K562 (cell line): ENCODE measurements around the gene ADAMTS7. TPM values are rescaled to one million over a fixed set of nuclear protein-coding genes. Genes with fewer than 3 reads are reported as not detected.

Source experiments
- EP300 ChIP-seq: IDR thresholded peaks from 2 replicates; pipeline ENCODE4 v1.6.1; 2012; ENCODE audit warnings: low read length, improper control_type of control experiment
- ETS2 ChIP-seq: IDR thresholded peaks from 2 replicates; pipeline ENCODE4 v1.6.1; 2016; ENCODE audit warnings: borderline replicate concordance, missing genetic modification characterization, mild to moderate bottlenecking, moderate library complexity, missing compliant biosample characterization; ENCODE audit not compliant: poor library complexity, severe bottlenecking
- HNRNPH1 ChIP-seq: fragments of 200-400 bp; formaldehyde crosslinking; optimal IDR thresholded peaks from 2 replicates; pipeline ENCODE3; 2017; ENCODE audit warnings: low read depth, mild to moderate bottlenecking, low read length, moderate library complexity
- POLR3G ChIP-seq: IDR thresholded peaks from 2 replicates; pipeline ENCODE4 v1.6.1; 2011; ENCODE audit not compliant: insufficient read length, insufficient replicate concordance; ENCODE audit errors: extremely low read depth
- PRPF4 ChIP-seq: fragments of 200-400 bp; formaldehyde crosslinking; IDR thresholded peaks from one replicate; pipeline ENCODE4 v1.6.1; 2017; ENCODE audit warnings: low read length, low read depth, mild to moderate bottlenecking; ENCODE audit not compliant: insufficient read depth, poor library complexity, severe bottlenecking
- SP2 ChIP-seq: IDR thresholded peaks from 2 replicates; pipeline ENCODE4 v1.6.1; 2011; ENCODE audit warnings: mild to moderate bottlenecking, low read depth, low read length, moderate library complexity; ENCODE audit not compliant: poor library complexity, severe bottlenecking; ENCODE audit errors: extremely low read depth
- U2AF2 ChIP-seq: fragments of 200-400 bp; formaldehyde crosslinking; optimal IDR thresholded peaks from 2 replicates; pipeline ENCODE3; 2017; ENCODE audit warnings: low read depth, mild to moderate bottlenecking, low read length
- UBTF ChIP-seq, 2 experiments: IDR thresholded peaks; 2 replicates each; pipeline ENCODE4 v1.6.1; 2012; ENCODE audit warnings: improper control_type of control experiment in 2 of 2, low read depth in 2 of 2, low read length in 2 of 2, borderline replicate concordance in 1 of 2
- polyA plus RNA-seq, 8 experiments: library from polyadenylated mRNA; depleted of rRNA in 4 of 8; stranded (reverse) in 5 of 8; unstranded in 3 of 8; fragments of >200 nt; fragmentation: Nextera tagmentation in 2 of 8; fragmentation: Illumina TruSeq in 1 of 8; extraction: Ambion mirVana in 2 of 8; extraction: Trizol in 1 of 8; gene quantifications; 2 replicates each; pipeline versions ENCODE4 v1.2.1 to v1.2.3, GENCODE V29; 2011 to 2014; ENCODE audit warnings: inconsistent platforms in 1 of 8, missing spikeins in 1 of 8
- total RNA-seq, 7 experiments: library from RNA; depleted of rRNA in 6 of 7; stranded (reverse); fragments of >200 nt in 6 of 7; fragmentation: Illumina TruSeq in 2 of 7; extraction: Trizol in 2 of 7; gene quantifications; 2 replicates each; pipeline versions ENCODE4 v1.2.1 to v1.2.3, GENCODE V29; 2011 to 2021; ENCODE audit warnings: low replicate concordance in 1 of 7
- TF ChIP-seq, protein P1 (sequence below): fragments of 250-450 bp; sonication (Bioruptor Pico); IDR thresholded peaks from 2 replicates; pipeline ENCODE4 v1.4.0; 2020
- TF ChIP-seq, protein P2 (sequence below): fragments of 450-650 bp; formaldehyde crosslinking; IDR thresholded peaks from 2 replicates; pipeline ENCODE4 v1.4.0; 2022; ENCODE audit warnings: missing genetic modification characterization
- TF ChIP-seq, protein P3 (sequence below): fragments of 450-650 bp; IDR thresholded peaks from 2 replicates; pipeline ENCODE4 v1.6.1; 2017; ENCODE audit warnings: antibody characterized with exemption, mild to moderate bottlenecking

Gene ADAMTS7
- total and polyA plus RNA-seq, 9 of the 15 experiments (the other 6 are each of a cell fraction or from before 2014, with no cell fraction given): 0.05 to 0.07 TPM; not detected in 7

DNA sequence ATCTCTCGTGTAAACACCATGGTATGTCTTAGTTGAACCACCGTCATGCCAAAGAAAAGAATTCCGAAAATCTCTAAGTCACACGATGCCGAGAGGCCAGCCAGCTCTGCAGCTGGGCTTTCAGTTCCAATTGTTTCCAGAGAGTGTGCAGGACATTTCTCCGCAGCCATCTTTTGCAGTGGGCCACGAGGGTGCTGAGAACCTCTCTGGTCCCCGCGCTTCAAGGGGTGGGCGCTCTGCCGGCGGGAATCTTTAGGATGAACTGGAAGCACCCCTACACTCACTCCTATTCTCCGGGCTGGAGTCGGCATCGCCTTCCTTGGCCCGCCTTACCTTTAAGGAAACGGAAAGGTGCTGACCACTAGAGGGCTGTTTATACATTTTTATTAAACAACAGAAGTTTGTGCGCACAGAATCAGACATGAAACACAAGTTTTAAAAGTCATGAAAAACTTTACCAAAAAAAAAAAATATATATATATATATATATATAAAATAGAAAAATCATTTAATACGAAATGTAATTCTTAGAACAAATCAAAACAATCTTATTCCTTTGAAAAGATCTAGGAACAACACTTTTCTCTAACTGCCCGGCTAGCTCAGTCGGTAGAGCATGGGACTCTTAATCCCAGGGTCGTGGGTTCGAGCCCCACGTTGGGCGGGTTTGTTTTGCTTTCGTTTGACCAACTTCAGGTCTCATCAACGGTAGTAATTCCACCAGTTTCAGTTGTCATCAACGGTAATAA lies 48.9 kb upstream of the ADAMTS7 start (continued):
- TF ChIP-seq, protein P1, sequence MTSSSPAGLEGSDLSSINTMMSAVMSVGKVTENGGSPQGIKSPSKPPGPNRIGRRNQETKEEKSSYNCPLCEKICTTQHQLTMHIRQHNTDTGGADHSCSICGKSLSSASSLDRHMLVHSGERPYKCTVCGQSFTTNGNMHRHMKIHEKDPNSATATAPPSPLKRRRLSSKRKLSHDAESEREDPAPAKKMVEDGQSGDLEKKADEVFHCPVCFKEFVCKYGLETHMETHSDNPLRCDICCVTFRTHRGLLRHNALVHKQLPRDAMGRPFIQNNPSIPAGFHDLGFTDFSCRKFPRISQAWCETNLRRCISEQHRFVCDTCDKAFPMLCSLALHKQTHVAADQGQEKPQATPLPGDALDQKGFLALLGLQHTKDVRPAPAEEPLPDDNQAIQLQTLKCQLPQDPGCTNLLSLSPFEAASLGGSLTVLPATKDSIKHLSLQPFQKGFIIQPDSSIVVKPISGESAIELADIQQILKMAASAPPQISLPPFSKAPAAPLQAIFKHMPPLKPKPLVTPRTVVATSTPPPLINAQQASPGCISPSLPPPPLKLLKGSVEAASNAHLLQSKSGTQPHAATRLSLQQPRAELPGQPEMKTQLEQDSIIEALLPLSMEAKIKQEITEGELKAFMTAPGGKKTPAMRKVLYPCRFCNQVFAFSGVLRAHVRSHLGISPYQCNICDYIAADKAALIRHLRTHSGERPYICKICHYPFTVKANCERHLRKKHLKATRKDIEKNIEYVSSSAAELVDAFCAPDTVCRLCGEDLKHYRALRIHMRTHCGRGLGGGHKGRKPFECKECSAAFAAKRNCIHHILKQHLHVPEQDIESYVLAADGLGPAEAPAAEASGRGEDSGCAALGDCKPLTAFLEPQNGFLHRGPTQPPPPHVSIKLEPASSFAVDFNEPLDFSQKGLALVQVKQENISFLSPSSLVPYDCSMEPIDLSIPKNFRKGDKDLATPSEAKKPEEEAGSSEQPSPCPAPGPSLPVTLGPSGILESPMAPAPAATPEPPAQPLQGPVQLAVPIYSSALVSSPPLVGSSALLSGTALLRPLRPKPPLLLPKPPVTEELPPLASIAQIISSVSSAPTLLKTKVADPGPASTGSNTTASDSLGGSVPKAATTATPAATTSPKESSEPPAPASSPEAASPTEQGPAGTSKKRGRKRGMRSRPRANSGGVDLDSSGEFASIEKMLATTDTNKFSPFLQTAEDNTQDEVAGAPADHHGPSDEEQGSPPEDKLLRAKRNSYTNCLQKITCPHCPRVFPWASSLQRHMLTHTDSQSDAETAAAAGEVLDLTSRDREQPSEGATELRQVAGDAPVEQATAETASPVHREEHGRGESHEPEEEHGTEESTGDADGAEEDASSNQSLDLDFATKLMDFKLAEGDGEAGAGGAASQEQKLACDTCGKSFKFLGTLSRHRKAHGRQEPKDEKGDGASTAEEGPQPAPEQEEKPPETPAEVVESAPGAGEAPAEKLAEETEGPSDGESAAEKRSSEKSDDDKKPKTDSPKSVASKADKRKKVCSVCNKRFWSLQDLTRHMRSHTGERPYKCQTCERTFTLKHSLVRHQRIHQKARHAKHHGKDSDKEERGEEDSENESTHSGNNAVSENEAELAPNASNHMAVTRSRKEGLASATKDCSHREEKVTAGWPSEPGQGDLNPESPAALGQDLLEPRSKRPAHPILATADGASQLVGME (CRISPR knock-in tag): no peak
- TF ChIP-seq SP2: no peak
- no peak for TF ChIP-seq HNRNPH1
- TF ChIP-seq ETS2 (tag): no peak
- TF ChIP-seq, protein P2, sequence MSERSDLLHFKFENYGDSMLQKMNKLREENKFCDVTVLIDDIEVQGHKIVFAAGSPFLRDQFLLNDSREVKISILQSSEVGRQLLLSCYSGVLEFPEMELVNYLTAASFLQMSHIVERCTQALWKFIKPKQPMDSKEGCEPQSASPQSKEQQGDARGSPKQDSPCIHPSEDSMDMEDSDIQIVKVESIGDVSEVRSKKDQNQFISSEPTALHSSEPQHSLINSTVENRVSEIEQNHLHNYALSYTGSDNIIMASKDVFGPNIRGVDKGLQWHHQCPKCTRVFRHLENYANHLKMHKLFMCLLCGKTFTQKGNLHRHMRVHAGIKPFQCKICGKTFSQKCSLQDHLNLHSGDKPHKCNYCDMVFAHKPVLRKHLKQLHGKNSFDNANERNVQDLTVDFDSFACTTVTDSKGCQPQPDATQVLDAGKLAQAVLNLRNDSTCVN (CRISPR knock-in tag): no peak
- TF ChIP-seq POLR3G: peak; percentile 55
- no peak for TF ChIP-seq UBTF (IDR thresholded peaks at IDR 0.05; ENCODE audit: borderline replicate concordance in 1 of 2, low read depth in 2 of 2, low read length in 2 of 2)
- TF ChIP-seq U2AF2: no peak
- no peak for TF ChIP-seq PRPF4
- peak; percentile 58; the same call in 1 of the 2 replicates for TF ChIP-seq EP300
- TF ChIP-seq, protein P3, sequence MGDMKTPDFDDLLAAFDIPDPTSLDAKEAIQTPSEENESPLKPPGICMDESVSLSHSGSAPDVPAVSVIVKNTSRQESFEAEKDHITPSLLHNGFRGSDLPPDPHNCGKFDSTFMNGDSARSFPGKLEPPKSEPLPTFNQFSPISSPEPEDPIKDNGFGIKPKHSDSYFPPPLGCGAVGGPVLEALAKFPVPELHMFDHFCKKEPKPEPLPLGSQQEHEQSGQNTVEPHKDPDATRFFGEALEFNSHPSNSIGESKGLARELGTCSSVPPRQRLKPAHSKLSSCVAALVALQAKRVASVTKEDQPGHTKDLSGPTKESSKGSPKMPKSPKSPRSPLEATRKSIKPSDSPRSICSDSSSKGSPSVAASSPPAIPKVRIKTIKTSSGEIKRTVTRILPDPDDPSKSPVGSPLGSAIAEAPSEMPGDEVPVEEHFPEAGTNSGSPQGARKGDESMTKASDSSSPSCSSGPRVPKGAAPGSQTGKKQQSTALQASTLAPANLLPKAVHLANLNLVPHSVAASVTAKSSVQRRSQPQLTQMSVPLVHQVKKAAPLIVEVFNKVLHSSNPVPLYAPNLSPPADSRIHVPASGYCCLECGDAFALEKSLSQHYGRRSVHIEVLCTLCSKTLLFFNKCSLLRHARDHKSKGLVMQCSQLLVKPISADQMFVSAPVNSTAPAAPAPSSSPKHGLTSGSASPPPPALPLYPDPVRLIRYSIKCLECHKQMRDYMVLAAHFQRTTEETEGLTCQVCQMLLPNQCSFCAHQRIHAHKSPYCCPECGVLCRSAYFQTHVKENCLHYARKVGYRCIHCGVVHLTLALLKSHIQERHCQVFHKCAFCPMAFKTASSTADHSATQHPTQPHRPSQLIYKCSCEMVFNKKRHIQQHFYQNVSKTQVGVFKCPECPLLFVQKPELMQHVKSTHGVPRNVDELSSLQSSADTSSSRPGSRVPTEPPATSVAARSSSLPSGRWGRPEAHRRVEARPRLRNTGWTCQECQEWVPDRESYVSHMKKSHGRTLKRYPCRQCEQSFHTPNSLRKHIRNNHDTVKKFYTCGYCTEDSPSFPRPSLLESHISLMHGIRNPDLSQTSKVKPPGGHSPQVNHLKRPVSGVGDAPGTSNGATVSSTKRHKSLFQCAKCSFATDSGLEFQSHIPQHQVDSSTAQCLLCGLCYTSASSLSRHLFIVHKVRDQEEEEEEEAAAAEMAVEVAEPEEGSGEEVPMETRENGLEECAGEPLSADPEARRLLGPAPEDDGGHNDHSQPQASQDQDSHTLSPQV: peak; percentile 79
